K562 (cell line): ENCODE measurements around the gene DIPK1B.

Source experiments
- ARID2 ChIP-seq: fragments of 450-650 bp; IDR thresholded peaks from 2 replicates; pipeline ENCODE4 v1.6.1; 2017; ENCODE audit warnings: antibody characterized with exemption, mild to moderate bottlenecking
- CHD1 ChIP-seq: fragments of 200-600 bp; sonication (generic); IDR thresholded peaks from one replicate; pipeline ENCODE4 v1.6.1; 2012; ENCODE audit warnings: mild to moderate bottlenecking, moderate library complexity, low read length, inconsistent platforms
- CTCF ChIP-seq, 3 experiments: IDR thresholded peaks in 2 of 3; conservative IDR thresholded peaks in 1 of 3; 2 replicates each; pipeline ENCODE4 v1.5.1; 2011 to 2012; ENCODE audit warnings: low read length in 3 of 3, mild to moderate bottlenecking in 3 of 3, control low read depth in 2 of 3, improper control_type of control experiment in 1 of 3, inconsistent platforms in 1 of 3, low read depth in 1 of 3, mixed read lengths in 1 of 3, moderate library complexity in 1 of 3; ENCODE audit not compliant: insufficient read depth in 2 of 3
- HDAC6 ChIP-seq: IDR thresholded peaks from 2 replicates; pipeline ENCODE4 v1.6.1; 2012; ENCODE audit warnings: low read depth, mild to moderate bottlenecking, control low read depth, inconsistent platforms, low read length, moderate library complexity

GRCh38 chr9:136696502-136696901 is 15.9 kb upstream of the DIPK1B start:
- TF ChIP-seq CTCF (IDR thresholded peaks at IDR 0.05 in 2 of 3, conservative IDR thresholded peaks at IDR 0.05 in 1 of 3; ENCODE audit: insufficient read depth in 2 of 3, low read depth in 1 of 3, low read length in 3 of 3) (no peak), CHD1 (no peak), HDAC6 (no peak), ARID2 (no peak)
